Colon (tissue), 2 donors: ENCODE data around the gene SP110.
"Not testable (repeated sequence)": the region's sequence is repeated elsewhere in the genome, so short reads cannot be mapped to it uniquely, and the experiment has no call there.

Experiments used
- FAIRE-seq: peaks from 2 replicates; lab custom pipeline; 2012; peaks lifted over from hg19 to GRCh38; lab: Jason Lieb, UNC
- donor health status: control.
- donor health status: control.

SP110 gene

GRCh38 chr2:230124757-230125431 lies 94.9 kb downstream of the SP110 start:
- no peak for FAIRE-seq

GRCh38 chr2:230124235-230124634 lies 95.5 kb downstream of the SP110 start:
- no peak for FAIRE-seq

- not testable (repeated sequence) for FAIRE-seq
Measured at GRCh38 chr2:230120376-230120775, 99.4 kb downstream of the SP110 start.

- FAIRE-seq, result not testable (repeated sequence)
Measured at GRCh38 chr2:230119827-230120226, 100.0 kb downstream of the SP110 start.
